ENCODE data around the gene MFSD11. TPM values are rescaled to one million over a fixed set of nuclear protein-coding genes. Genes with fewer than 3 reads are reported as not detected.

MFSD11 gene
- total RNA-seq, 1 experiment from 2014 or later, result 24.9 TPM

DNA sequence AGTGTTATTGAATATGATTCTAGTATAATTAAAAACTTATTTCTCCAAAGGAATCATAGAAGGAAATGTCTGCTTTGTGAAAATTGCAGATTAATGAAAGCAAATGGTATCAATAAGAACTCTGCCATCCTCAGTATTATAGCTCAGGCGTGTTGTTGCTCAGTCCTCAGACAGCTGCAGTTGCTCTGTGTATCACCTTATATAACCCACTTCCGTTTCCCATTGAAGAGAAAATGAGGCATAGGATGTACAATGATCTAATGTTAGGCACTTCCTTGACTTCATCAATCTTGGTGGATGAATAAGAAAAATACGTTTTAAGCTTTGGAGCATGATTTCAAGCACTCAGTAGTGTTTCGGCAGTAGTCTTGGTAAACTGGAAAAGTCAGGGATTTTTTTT lies 14.1 kb downstream of the MFSD11 start:
- DNase-seq (ENCODE audit: low read depth, low spot score) (no peak), ATAC-seq (no peak)
- TF ChIP-seq SRF (IDR thresholded peaks at IDR 0.05; ENCODE audit: low read depth) (no peak), ELF1 (IDR thresholded peaks at IDR 0.05; ENCODE audit: borderline replicate concordance, low read depth) (no peak), ZFX (IDR thresholded peaks at IDR 0.05) (no peak), SP1 (IDR thresholded peaks at IDR 0.05; ENCODE audit: low read depth) (no peak)
- BruUV-seq (replicated peaks), result no TSS peak
- ChIA-PET POLR2A (interaction anchor here (1.3 kb wide), 1 partner anchor 9 kb away, joined by 3 read pairs; no protein-coding TSS in a partner anchor), RAD21 (ENCODE audit: low non-redundant PET in 1 of 2, low total read pairs in 2 of 2, uncharacterized antibody in 2 of 2, unreplicated experiment in 2 of 2) (no interaction called here), CTCF (no interaction called here)
- Histone ChIP-seq H3K9ac (ENCODE audit: low read length) (no peak overlapping the region), H3K79me2 (ENCODE audit: insufficient read depth, low read length) (no peaks in the 10 kb centered on the region), H3K4me3 (replicated peaks in 1 of 2; ENCODE audit: low read depth in 1 of 2, low read length in 2 of 2) (no peak overlapping the region), H3K9me2 (ENCODE audit: insufficient read depth) (no peaks in the 10 kb centered on the region), H3K36me3 (ENCODE audit: control insufficient read depth in 1 of 2, insufficient read depth in 2 of 2, low read length in 2 of 2) (peaks cover 0 to under 1% of the 10 kb centered on the region in 2 experiments; a peak in 1 of 4 replicates), H2AFZ (ENCODE audit: low read depth, low read length, poor library complexity, severe bottlenecking) (no peak overlapping the region), H3K4me1 (ENCODE audit: control insufficient read depth in 1 of 2, insufficient read depth in 2 of 2, low read length in 2 of 2) (peaks cover 3 to 18% of the 10 kb centered on the region in 2 experiments; a peak in 3 of 4 replicates), H3K9me3 (ENCODE audit: control insufficient read depth in 1 of 2, insufficient read depth in 1 of 2, low read depth in 1 of 2, low read length in 2 of 2) (no peaks in the 10 kb centered on the region), H4K20me1 (ENCODE audit: insufficient read depth) (no peaks in the 10 kb centered on the region), H3K27me3 (ENCODE audit: insufficient read depth, low read length) (no peaks in the 10 kb centered on the region), H3K27ac (ENCODE audit: low read depth, low read length) (no peak overlapping the region), H3K4me2 (ENCODE audit: low read length) (no peak overlapping the region)
- intact Hi-C loops (cut with micrococcal nuclease), result no loop called here

DNA sequence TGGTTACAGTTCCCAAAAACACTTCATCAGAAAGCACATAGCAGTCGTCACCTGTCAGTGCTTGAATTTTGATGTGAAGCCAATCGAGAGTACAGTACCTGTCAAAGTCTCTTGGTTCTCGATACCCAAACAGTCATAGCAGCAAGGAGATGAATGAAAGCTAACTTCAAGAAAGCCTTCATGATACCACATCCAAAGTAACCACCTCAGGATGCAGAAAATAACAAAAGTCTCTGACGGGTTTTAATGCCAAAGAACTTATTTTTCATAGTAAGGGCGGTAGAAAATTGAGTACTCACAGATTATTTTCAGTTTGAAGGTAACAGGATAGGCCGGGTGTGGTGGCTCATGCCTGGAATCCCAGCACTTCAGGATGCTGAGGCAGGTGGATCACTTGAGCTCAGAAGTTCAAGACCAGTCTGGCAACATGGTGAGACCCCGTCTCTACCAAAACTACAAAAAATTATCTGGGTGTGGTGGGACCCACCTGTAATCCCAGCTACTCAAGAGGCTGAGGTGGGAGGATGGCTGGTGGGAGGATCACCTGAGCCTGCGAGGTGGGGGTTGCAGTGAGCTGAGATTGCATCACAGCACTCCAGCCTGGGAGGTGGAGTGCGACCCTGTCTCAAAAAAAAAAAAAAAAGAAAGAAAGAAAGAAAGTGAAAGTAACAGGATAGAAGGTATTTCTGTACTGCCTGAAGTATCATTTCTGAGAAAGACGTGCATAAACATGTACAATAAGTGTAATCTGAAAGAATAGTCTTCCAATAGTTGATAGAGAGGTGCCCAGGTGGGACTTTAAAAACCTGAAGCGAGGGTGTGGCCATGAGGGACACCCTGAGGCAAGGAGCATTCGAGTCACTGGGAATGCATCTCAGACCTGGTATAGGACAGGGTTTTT lies 15.4 kb downstream of the MFSD11 start:
- H4K20me1 ChIP-seq (ENCODE audit: insufficient read depth), result no peaks in the 10 kb centered on the region
- peak; percentile 20; the same call in 1 of the 2 replicates for TF ChIP-seq FOSL1 (IDR thresholded peaks at IDR 0.05; ENCODE audit: low read depth)
- TF ChIP-seq, protein P1, sequence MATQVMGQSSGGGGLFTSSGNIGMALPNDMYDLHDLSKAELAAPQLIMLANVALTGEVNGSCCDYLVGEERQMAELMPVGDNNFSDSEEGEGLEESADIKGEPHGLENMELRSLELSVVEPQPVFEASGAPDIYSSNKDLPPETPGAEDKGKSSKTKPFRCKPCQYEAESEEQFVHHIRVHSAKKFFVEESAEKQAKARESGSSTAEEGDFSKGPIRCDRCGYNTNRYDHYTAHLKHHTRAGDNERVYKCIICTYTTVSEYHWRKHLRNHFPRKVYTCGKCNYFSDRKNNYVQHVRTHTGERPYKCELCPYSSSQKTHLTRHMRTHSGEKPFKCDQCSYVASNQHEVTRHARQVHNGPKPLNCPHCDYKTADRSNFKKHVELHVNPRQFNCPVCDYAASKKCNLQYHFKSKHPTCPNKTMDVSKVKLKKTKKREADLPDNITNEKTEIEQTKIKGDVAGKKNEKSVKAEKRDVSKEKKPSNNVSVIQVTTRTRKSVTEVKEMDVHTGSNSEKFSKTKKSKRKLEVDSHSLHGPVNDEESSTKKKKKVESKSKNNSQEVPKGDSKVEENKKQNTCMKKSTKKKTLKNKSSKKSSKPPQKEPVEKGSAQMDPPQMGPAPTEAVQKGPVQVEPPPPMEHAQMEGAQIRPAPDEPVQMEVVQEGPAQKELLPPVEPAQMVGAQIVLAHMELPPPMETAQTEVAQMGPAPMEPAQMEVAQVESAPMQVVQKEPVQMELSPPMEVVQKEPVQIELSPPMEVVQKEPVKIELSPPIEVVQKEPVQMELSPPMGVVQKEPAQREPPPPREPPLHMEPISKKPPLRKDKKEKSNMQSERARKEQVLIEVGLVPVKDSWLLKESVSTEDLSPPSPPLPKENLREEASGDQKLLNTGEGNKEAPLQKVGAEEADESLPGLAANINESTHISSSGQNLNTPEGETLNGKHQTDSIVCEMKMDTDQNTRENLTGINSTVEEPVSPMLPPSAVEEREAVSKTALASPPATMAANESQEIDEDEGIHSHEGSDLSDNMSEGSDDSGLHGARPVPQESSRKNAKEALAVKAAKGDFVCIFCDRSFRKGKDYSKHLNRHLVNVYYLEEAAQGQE (IDR thresholded peaks at IDR 0.05; ENCODE audit: low read depth), result no peak
- TF ChIP-seq CEBPB (IDR thresholded peaks at IDR 0.05; ENCODE audit: low read depth), result no peak
- no peak for TF ChIP-seq YY1 (IDR thresholded peaks at IDR 0.05; ENCODE audit: extremely low read depth, insufficient replicate concordance, low read depth, low read length)
- TF ChIP-seq ELF1 (IDR thresholded peaks at IDR 0.05; ENCODE audit: borderline replicate concordance, low read depth), result no peak
- no peak overlapping the region for H3K9ac ChIP-seq (ENCODE audit: low read length)
- H3K4me1 ChIP-seq (ENCODE audit: control insufficient read depth in 1 of 2, insufficient read depth in 2 of 2, low read length in 2 of 2), result peaks cover 3 to 17% of the 10 kb centered on the region in 2 experiments; a peak in 3 of 4 replicates
- H3K4me3 ChIP-seq (replicated peaks in 1 of 2; ENCODE audit: low read depth in 1 of 2, low read length in 2 of 2), result no peak overlapping the region
- H3K4me2 ChIP-seq (ENCODE audit: low read length), result peak overlapping the region; percentile 10; the same call in 1 of the 2 replicates
- ChIA-PET RAD21 (ENCODE audit: low non-redundant PET in 1 of 2, low total read pairs in 2 of 2, uncharacterized antibody in 2 of 2, unreplicated experiment in 2 of 2) (no interaction called here), CTCF (no interaction called here), POLR2A (no interaction called here)
- DNase-seq (ENCODE audit: low read depth, low spot score), result no peak
- no peaks in the 10 kb centered on the region for H3K9me2 ChIP-seq (ENCODE audit: insufficient read depth)
- no peak overlapping the region for H2AFZ ChIP-seq (ENCODE audit: low read depth, low read length, poor library complexity, severe bottlenecking)
- no peaks in the 10 kb centered on the region for H3K27me3 ChIP-seq (ENCODE audit: insufficient read depth, low read length)
- H3K79me2 ChIP-seq (ENCODE audit: insufficient read depth, low read length), result no peaks in the 10 kb centered on the region
- H3K27ac ChIP-seq (ENCODE audit: low read depth, low read length), result no peak overlapping the region
- BruUV-seq (replicated peaks), result no TSS peak
- no peak for ATAC-seq
- no peaks in the 10 kb centered on the region for H3K36me3 ChIP-seq (ENCODE audit: control insufficient read depth in 1 of 2, insufficient read depth in 2 of 2, low read length in 2 of 2)
- intact Hi-C loops (cut with micrococcal nuclease), result no loop called here
- no peaks in the 10 kb centered on the region for H3K9me3 ChIP-seq (ENCODE audit: control insufficient read depth in 1 of 2, insufficient read depth in 1 of 2, low read depth in 1 of 2, low read length in 2 of 2)

Measured in HCT116 (cell line).